A549 (cell line): ENCODE measurements around the gene ITGA1.

ENCODE experiments used
- POLR2A ChIP-seq: IDR thresholded peaks from 2 replicates; pipeline ENCODE4 v1.6.1; 2012; ENCODE audit warnings: mild to moderate bottlenecking, low read length
- TF ChIP-seq, protein P1 (sequence below): fragments of >200 bp; sonication (Bioruptor Twin); formaldehyde crosslinking; IDR thresholded peaks from 3 replicates; pipeline ENCODE4 v1.5.1; 2016

DNA sequence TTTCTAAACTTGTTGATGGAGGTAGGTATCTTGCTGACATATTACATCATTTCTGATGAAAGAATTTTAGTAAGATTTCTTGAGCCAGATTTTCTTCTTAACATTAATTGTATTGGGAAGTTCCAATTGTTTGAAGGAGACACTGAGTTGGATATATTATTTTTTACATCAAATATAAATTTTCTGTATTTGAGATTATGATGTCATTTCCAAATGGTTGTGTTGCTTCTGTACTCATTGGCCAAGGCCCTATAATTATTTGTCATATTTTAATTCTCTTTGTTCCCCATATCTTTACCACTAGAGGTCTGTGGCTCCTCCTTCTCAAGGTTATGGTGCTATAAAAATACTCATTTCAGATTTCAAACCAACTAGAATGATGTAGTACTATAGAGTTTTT is 53.4 kb downstream of the ITGA1 start:
- TF ChIP-seq POLR2A = no peak
- TF ChIP-seq, protein P1, sequence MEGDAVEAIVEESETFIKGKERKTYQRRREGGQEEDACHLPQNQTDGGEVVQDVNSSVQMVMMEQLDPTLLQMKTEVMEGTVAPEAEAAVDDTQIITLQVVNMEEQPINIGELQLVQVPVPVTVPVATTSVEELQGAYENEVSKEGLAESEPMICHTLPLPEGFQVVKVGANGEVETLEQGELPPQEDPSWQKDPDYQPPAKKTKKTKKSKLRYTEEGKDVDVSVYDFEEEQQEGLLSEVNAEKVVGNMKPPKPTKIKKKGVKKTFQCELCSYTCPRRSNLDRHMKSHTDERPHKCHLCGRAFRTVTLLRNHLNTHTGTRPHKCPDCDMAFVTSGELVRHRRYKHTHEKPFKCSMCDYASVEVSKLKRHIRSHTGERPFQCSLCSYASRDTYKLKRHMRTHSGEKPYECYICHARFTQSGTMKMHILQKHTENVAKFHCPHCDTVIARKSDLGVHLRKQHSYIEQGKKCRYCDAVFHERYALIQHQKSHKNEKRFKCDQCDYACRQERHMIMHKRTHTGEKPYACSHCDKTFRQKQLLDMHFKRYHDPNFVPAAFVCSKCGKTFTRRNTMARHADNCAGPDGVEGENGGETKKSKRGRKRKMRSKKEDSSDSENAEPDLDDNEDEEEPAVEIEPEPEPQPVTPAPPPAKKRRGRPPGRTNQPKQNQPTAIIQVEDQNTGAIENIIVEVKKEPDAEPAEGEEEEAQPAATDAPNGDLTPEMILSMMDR = no peak
